IMR-90 (cell line): ENCODE results near the gene OTOA.

ENCODE experiments used
- BHLHE40 ChIP-seq: fragments of 150-350 bp; IDR thresholded peaks from 2 replicates; pipeline ENCODE4 v1.6.1; 2016; ENCODE audit warnings: mild to moderate bottlenecking, low read depth, low read length
- CEBPB ChIP-seq: IDR thresholded peaks from 2 replicates; pipeline ENCODE4 v1.6.1; 2012; ENCODE audit warnings: low read depth, low read length, improper control_type of control experiment
- CHD1 ChIP-seq: IDR thresholded peaks from 2 replicates; pipeline ENCODE4 v1.6.1; 2012; ENCODE audit warnings: low read depth, low read length, improper control_type of control experiment
- MAFK ChIP-seq: IDR thresholded peaks from 2 replicates; pipeline ENCODE4 v1.6.1; 2012; ENCODE audit warnings: low read depth, low read length, improper control_type of control experiment
- POLR2A ChIP-seq: IDR thresholded peaks from 2 replicates; pipeline ENCODE4 v1.6.1; 2012; ENCODE audit warnings: mild to moderate bottlenecking, low read depth, low read length
- RAD21 ChIP-seq: IDR thresholded peaks from 2 replicates; pipeline ENCODE4 v1.6.1; 2012; ENCODE audit warnings: low read length, improper control_type of control experiment
- RCOR1 ChIP-seq: IDR thresholded peaks from 2 replicates; pipeline ENCODE4 v1.6.1; 2012; ENCODE audit warnings: mild to moderate bottlenecking, low read length, improper control_type of control experiment; ENCODE audit not compliant: insufficient replicate concordance
- RFX5 ChIP-seq: IDR thresholded peaks from 2 replicates; pipeline ENCODE4 v1.8.0; 2012; ENCODE audit warnings: low read depth, mild to moderate bottlenecking, low read length, moderate library complexity
- SMC3 ChIP-seq: fragments of 150-350 bp; IDR thresholded peaks from 2 replicates; pipeline ENCODE4 v1.6.1; 2016; ENCODE audit warnings: low read depth, mild to moderate bottlenecking, antibody characterized with exemption, low read length, moderate library complexity
- USF2 ChIP-seq: fragments of 150-350 bp; IDR thresholded peaks from 2 replicates; pipeline ENCODE4 v1.6.1; 2017; ENCODE audit warnings: mild to moderate bottlenecking, antibody characterized with exemption, low read length, low read depth
- TF ChIP-seq, protein P1 (sequence below): conservative IDR thresholded peaks from 2 replicates; pipeline ENCODE4 v1.5.1; 2012; ENCODE audit warnings: mild to moderate bottlenecking, low read depth, low read length, improper control_type of control experiment

- TF ChIP-seq, protein P1, sequence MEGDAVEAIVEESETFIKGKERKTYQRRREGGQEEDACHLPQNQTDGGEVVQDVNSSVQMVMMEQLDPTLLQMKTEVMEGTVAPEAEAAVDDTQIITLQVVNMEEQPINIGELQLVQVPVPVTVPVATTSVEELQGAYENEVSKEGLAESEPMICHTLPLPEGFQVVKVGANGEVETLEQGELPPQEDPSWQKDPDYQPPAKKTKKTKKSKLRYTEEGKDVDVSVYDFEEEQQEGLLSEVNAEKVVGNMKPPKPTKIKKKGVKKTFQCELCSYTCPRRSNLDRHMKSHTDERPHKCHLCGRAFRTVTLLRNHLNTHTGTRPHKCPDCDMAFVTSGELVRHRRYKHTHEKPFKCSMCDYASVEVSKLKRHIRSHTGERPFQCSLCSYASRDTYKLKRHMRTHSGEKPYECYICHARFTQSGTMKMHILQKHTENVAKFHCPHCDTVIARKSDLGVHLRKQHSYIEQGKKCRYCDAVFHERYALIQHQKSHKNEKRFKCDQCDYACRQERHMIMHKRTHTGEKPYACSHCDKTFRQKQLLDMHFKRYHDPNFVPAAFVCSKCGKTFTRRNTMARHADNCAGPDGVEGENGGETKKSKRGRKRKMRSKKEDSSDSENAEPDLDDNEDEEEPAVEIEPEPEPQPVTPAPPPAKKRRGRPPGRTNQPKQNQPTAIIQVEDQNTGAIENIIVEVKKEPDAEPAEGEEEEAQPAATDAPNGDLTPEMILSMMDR = no peak
- no peak for TF ChIP-seq POLR2A
- TF ChIP-seq RAD21 = no peak
- TF ChIP-seq CHD1 = no peak
- TF ChIP-seq RFX5 = no peak
- TF ChIP-seq CEBPB = no peak
- TF ChIP-seq SMC3 = no peak
- no peak for TF ChIP-seq USF2
- TF ChIP-seq MAFK = no peak
- no peak for TF ChIP-seq BHLHE40
- no peak for TF ChIP-seq RCOR1
These were observed 37.5 kb downstream of the OTOA start for GRCh38 chr16:21701271-21701670.
